Hepatocyte (in vitro differentiated cells): ENCODE results near the gene GMNN.

Experiments
- CTCF ChIP-seq: fragments of 200-600 bp; sonication (generic); IDR thresholded peaks from 2 replicates; pipeline ENCODE4 v1.5.1; 2016; ENCODE audit warnings: antibody characterized with exemption, mild to moderate bottlenecking; ENCODE audit not compliant: poor library complexity
- EZH2 ChIP-seq: fragments of 200-600 bp; sonication (generic); IDR thresholded peaks from 2 replicates; pipeline ENCODE4 v1.6.1; 2016; ENCODE audit warnings: antibody characterized with exemption, mild to moderate bottlenecking, borderline replicate concordance

- TF ChIP-seq CTCF: no peak
- TF ChIP-seq EZH2: no peak
These were observed 13.4 kb upstream of the GMNN start for GRCh38 chr6:24761193-24761835.
